HuH-7.5 (cell line): Measurements from ENCODE around the gene PPP1R13B.
A peak's percentile ranks its signal among the peaks of the same experiment; 100 is the strongest.

ENCODE experiments used
- DNase-seq: peaks from one replicate; pipeline ENCODE4 v3.0.0; 2011; ENCODE audit warnings: low spot score

Gene PPP1R13B

DNA sequence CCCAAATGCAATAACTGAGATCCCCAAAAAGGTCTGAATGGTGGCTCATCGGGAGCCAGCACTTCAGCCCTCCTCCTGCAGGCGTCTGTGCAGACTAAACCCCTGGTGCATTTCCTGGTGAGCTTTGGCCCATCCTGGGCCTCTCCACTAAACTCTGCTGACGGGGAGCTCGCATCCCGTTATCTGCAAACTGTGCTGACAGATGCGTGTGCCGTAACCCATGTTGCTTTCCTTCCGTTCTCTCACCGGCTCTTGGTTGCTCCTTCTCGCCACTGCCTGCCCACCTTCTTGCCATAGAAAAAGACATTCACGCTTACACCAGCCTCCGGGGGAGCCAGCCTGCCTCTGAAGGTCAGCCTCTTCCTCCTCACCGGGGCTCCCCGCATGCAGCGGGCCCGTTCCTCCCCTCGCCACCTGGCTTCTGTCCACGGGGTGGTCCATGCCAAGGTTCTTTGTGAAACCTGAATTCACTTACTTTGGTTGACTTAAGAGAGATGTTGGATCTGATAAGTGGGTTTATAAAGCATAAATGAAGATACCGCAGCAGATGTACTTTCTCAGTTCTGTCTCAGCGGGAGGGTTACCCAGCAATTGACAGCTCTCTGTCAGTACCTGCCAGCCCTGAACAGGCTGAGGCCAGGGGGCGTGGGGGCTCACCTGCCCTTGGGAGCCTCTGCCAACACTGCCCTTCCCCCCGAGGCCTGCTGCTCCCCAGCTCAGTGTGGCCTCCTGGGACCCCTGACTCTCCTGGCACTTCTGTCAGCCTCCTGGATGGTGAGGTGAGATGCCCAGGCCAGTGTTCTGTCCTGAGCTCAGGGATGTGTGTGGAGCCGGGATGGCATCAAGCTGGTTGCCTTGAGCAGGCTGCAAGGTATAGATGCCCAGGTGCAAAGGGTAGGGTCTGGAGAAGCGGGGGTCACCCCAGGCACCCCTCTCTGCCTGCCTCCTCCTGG lies 117.6 kb downstream of the PPP1R13B start:
- no peak for DNase-seq

DNA sequence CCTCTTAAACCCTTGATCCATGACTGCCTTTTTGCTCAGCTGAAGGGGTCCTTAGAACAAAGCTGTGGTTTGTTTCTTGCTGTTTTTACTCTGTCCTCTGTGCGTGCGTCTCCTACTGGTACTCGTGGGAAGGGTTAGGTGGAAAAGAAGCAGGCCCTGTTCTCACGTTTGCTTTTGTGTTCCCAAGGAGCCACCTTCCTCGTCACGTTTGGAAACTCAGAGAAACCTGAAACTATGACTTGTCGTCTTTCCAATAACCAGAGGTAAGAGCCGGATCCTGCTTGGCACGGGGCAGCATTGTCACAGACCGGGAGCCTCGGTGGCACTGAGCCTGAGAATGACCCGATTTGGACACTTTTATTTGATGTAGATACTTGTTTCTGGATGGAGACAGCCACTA lies 118.7 kb downstream of the PPP1R13B start:
- DNase-seq: no peak

DNA sequence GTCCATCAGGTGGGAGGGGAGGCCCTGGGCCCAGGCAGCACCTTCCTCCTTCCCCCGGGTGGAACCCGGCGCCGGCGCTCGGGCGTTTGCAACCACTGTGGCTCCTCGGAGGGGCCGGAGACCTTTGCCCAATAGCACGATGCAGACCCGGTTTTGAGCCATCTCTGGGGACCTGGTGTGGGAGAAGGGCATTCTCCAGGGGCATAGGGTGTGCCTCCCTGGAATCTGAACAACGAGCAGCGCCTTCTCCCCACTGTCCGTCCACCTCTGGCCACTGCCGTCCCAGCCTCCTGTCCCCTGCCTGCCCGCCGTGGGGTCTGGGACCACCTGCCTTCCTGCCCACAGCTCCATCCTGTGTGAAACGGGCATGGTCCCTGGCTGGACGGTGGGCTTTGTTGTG lies 119.2 kb downstream of the PPP1R13B start:
- no peak for DNase-seq

DNA sequence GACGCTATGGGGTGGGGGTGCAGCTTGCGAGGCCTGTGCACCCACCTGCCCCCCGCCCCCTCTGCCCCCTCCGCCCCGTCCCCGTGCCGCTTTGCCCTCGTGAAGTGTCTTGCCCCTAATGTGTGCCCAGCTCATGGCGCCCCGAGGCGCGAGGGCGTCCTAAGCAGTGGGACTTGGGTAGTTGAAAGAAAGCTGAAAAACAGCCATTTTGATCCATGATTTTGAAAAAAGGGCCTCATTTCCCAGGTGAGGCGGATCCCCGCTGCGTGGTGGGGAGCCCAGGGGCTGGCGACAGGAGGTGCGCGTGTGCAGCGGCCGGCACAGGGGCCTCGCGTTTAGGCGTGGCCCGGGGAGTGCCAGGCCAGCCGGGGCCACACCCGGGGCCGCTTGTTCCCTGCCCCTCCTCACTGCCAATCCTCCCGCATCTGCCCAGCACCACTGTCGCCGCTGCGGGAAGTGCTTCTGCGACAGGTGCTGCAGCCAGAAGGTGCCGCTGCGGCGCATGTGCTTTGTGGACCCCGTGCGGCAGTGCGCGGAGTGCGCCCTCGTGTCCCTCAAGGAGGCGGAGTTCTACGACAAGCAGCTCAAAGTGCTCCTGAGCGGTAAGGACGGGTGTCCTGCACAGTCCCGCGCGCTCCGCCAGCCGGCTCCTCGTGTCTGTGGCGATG lies 119.9 kb downstream of the PPP1R13B start:
- no peak for DNase-seq

DNA sequence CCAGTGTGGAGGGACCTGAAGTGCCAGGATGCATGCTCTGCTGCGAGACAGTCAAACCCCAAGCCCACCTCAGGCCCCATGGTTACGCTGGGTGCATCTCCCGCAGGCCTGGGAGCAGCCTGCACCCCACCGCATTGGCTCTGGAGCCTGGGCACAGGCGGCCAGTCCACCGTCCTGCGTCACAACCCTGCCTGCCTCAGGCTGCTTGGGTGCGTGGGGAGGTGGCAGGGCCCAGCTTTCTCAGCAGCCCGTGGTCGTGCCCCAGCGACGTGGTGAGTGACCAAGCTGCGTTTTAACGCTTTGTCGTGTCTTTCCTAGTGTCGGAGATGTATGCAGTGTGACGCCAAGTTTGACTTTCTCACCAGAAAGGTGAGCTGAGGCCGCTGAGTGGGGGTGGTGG lies 120.9 kb downstream of the PPP1R13B start:
- DNase-seq: no peak

DNA sequence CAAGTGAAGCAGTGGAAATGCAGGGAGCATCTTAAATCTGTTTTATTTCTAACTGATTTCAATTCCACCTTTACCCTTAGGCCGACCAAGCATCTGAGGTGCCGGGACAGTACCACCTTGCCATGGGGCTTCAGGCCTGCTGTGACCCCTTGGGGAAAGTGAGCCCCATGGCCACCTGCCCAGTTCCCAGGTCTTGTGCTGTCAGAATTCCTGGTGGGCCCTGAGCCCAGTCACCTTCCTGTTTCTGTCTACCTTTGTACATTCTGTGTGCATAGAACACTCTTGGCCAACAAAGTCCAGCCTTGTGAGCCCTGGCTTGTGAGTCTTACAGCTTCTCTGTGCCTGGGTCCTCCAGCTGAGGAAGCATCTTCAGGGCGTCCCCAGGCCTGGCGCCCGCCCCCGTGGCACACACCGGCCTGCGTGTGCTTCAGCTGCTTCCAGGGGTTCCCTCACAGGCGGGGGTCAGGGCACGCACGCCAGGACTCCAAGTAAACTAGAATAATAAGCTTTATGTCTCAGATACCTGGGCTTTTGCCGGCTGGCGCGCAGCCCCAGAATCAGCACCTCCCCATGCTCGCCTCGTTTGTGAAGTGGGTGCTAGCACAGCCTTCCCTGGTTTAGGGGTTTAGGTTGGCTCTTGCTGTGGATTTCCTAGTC lies 121.5 kb downstream of the PPP1R13B start:
- DNase-seq: no peak

DNA sequence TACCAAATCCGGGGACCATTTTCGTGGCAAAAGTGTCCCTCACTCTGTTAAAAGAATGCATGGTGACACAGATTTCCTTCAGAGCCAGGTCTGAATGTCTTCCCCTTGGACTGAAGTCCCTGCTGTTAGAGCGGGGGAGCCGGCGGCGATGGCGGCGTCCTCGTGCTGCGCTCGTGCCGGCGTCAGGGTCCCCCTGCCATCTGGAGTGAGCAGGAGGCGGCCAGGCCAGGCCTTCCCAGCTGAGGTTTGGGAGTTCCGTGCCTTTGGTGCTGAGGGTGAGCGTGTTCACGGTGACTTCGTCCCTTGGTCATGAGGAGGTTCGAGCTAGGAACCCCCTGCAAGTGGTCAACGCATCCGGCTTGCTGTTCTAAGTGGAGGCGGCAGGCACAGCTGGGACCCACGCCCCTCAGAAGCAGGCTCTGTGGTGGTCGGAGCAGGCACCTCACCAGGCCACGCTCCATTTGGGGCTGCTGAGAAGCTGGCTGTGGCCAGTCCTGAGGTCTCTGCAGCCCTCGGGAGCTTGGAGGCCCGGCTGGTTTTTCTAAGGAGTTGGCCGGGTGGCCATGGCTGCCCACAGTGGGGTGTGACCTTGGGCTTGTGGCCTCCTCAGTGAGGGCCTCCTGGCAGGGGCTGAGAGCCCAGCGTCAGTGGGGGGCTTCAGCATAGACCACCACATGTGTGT lies 122.2 kb downstream of the PPP1R13B start:
- no peak for DNase-seq

DNA sequence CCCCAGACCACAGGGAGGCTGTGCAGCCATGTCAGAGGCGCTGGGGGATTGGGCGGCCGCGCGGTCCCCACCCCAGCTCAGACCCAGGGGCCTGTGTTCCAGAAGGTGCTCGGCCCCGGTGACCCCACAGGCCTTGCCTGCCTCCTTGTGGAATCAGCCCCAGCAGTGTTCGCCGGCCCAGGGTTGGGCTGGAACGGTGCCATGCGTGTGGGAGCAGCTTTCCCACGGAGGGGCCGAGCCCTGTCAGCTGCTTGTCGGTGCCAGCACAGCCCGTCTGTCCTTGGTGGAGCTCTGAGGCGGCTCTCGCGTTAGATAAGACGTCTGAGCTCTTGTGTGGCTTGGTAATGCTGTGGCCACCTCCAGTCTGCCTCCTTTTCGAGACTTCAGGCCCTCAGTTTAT lies 123.3 kb downstream of the PPP1R13B start:
- no peak for DNase-seq

DNA sequence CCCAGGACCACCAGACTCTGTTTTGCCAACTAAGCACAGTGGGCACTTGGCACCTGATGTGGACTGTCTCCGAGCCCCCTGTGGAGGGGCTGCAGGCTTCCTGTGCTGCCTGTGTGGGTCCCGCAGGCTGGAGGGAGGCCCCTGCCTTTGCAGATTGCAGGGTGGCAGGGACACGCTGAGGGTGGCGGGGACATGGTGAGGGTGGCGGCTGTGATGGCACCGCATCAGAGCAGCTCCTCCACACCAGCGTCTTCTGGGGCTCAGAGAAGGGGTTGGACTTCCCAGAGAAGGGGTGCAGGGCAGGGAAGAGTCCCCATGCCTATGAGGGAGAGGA lies 123.7 kb downstream of the PPP1R13B start:
- no peak for DNase-seq

DNA sequence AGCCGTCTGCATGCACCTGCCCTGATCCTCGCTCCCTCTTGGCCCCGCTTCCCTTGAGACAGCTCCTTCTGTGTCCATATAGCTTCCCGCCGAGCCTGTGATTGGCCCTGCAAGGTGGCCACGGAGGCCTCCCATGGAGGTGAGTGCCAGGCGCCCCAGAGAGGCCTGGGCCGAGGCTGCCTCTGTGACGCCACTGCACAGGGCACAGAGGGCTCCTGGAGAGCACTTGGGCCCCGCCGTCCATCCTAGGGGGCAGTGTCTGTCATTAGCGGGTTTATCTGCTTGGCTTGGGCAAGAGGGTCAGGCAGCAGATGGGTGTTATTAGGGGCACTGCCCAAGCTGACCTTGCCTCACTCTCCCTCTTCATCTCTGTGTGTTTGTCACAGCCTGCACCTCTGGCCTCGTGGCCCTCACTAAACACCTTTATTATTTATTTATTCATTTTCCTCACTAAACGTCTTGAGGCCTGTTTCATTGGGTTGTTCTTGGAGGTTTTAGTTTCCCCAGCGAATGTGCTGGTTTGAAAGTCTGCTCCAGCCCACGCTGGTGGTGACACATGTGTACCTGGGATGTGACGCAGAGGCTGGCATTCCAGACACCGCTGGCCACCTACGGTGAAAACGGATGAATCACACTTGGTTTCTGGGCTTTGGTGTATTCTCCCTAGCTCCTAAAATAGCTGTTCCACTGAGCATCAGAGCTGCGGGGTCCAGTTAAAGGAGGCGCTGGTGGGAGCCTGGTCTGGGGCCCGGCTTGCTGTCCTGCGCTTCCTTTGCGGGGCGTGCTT lies 125.8 kb downstream of the PPP1R13B start:
- no peak for DNase-seq

DNA sequence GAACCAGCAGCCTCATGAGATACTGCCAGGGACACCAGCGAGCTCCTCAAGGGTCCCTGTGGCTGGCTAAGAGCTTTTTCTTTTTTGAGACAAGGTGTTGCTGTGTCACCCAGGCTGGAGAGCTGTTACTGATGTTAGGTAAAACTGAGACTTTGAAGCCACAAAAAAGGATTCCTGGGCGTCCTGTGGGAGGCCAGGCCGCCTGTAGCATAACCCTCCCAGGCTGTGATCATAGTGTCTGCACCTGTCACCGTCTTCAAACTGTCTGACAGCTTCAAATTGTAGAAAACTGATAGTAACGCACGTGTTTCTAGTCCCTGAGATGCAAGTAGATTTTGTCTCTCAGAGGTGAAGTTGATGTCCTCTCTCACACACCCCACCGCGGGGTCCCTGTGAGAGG lies 127.6 kb downstream of the PPP1R13B start:
- DNase-seq: no peak

DNA sequence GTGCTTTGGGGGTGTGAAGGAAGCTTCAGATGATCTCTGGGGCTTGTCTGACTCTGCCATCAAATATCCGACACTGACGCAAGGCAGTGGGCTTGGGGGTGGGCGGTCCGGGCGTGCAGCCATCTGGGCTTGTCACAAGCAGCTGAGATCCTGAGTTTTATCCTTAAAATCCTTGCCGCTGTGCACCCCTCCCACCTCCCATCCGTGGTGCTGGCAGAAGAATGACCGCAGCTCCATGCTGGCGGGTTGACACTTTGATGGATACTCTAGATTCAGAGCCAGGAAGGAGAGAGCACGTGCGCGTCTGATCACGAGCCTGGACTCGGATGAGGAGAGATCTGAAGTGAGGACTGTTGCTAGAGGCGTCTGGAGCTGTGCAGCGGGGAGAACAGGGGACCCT lies 128.8 kb downstream of the PPP1R13B start:
- no peak for DNase-seq

DNA sequence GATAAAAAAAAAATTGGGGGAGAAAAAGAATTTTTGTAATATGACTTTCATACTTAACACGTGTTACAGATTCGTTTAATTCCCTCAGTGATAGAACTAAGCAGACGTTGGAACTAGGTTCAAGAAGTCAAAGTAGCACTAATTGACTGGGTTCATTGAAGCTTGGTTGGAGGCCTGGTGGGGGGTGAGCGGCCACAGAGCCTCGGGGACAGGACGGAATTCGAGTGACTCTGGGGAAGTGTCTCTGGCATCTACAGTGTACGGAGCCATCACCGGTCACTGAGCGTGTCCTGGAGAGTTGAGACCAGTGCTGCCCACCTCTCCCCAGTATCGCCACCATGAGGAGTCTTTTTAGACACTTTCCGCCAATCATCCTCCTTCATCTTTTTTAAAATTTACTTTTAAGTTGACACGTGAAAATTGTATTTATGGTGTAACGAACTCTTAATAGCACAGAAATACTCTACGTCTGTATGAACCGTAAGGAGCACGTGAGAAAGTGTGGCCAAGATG lies 130.4 kb downstream of the PPP1R13B start:
- no peak for DNase-seq

DNA sequence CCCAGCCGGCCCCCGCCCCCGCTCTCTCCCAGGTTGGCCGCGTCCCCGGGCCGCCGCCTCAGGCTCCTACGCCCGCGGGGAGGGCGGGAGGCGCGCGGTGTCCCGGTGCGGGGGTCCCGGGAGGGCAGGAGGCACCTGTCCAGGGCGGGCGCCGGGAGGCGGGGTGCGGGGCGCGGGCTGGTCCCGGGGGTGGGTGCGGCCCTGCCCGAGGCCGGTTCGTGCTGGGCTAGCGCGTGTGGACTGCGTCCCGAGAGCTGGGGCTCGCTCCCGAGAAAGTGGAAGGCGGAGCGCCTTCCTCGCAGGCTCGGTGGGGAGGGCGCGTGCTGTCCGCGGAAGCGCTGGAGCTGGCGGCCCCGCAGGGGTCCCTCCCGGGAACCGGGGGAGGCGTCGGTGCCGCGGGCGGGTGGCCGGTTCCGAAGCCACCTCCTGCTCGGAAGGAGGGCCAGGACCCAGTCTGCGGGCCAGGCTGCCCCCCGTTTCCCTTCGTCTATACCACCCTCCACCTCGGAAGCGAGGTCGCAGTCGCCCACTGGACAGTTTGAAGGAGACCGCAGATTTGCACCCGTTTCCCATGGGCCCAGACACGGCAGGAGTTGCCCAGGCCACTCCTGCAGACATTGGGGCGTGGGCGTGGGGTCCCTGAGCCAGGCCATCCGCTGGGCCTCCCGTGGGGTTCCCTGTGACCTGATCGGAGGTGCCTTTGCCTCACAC lies 131.1 kb downstream of the PPP1R13B start:
- DNase-seq: peak; percentile 65

DNA sequence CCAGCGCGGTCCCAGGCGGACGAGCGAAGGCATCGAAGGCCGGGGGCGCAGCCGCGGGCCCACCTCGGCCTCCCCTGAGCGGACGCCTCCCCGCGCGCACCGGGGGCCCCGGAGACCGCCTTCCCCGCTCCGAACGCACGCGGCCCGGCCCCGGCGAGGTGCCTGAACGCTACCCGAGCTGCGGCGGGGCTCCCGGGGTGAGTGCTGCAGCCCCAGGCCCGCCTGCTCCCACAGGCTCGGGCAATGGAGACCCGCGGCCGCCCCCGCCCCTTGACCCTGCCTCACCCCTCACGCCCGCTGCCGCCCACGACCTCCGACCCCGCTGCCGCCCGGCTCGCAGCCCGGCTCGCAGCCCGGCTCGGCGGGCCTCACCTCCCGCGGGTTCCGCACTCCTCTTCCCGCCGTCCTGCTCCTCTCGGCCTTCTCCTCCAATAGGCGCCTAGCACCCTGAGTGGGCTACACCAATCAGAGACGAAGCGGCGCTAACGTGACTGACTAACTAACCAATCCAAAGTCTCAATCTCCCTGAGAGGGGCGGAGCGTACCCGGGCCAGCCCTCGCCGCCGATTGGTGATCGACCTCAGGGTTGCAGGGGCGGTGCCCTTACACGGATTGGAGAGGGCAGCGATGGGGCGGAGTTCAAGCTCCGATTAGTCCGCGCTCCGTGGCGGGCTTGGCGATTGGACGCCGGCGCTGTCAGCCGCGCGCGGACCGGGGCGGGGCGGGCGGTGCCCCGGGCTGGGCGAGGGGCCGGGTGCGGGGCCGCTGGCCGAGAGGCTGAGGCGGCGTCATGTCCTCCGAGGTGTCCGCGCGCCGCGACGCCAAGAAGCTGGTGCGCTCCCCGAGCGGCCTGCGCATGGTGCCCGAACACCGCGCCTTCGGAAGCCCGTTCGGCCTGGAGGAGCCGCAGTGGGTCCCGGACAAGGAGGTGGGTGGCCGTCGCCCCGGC lies 132.0 kb downstream of the PPP1R13B start, which contains the start of the genes XRCC3 and ZFYVE21:
XRCC3 (minus strand) TSS at position 400 of the 949 bp plus-strand sequence. CDS start 4,364 bp downstream, outside the sequence.
ZFYVE21 (plus strand) TSS at position 759 of the 949 bp plus-strand sequence; CDS start at position 791, 32 bp downstream.
- peak; percentile 100 for DNase-seq

DNA sequence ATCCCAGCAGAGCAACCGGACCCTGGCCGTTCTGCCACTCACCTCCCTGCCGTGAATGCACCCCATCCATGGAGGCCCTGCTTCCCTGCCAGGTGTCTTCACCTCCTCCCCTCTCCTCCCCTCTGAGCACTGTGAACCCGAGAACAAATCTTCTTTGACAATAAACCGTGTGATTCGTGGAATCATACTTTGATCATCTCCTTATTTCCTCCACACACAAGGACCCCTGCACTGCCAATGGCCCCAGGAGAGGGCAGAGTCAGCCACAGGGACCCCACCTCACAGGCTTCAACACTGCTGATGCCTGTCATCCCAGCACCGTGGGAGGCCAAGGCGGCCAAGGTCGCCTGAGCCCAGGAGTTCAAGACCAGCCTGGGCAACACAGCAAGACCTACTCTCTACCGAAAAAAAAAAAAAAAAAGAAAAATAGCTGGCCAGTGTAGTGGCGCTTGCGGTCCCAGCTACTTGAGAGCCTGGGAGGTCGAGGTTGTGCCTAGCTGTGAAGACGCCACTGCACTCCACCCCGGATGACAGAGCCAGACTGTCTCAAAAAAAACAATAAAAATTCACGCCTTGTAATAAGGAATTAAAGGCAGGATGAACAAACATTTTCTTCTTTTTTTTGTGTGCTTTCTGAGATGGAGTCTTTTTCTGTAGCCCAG lies 133.2 kb downstream of the PPP1R13B start:
- DNase-seq: no peak

DNA sequence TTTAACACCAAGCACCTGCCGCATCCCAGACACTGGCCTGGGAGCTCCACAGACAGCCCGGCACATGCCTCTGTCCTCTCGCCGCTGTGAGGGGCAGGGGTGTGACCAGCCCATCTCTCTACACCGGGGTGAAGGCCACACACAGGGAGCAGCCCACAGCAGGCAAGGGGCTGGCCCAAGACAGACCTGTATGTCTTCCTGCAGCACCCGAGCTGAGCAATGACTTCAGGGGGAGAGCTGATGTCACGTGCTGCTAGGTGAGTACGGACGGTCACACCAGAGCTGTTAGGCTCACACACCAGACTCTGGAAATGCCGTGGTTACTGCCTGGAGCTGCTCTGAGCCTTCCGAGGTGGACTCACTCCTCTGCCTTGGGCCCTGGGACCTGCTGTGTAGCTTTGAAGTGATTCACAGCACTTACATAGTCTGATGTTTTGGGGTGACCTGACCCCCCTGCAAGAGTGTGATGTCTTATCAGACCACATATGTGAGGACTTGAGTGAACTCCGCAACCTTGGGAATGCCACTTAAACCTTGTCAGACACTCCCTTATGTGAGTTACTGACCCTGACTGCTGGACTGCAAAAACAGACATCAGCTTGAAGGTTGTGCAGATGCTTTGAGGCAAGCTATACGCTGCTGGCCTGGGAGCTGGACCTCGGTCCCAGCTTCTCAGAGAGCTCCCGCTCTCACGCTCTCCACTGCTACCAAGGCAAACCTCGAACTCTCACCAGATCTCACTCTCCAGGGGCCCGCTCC lies 133.9 kb downstream of the PPP1R13B start:
- no peak for DNase-seq
